Amniotic stem cell (primary cell): ENCODE measurements around the gene ISG20L2.

Source experiments
- DNase-seq: peaks from one replicate; lab custom pipeline; 2025; lab: John Stamatoyannopoulos, UW

ISG20L2 gene

DNA sequence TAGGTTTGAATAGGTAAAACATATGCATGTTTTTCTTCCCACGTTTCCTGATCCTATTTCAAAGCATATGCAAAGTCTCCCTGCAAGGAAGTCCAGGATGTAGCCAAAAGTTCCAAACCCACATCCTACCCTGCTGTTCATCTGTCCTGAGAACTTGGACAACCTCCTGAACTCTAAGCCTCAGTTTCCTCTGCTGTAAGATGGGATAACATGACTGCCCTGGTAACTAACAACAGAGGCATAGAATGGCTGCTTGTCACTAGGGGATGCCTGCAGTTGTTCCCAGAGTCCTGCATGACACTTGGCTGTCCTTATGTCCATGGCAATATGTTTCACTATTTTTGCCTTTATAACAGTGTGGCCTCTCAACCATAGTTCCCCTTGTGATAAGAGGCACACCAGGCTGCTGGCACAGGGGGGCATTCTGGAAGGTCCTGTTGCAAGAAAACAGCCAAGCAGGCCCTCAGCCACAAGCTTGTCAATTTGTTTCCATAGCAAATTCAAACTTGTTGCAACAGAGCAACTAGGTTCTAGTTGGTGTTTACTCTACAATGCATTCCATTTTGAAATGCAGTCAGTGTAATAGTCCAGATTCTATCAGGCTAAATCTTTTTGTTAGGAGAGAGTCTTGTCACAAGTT lies 24.4 kb upstream of the ISG20L2 start:
- DNase-seq: no peak

DNA sequence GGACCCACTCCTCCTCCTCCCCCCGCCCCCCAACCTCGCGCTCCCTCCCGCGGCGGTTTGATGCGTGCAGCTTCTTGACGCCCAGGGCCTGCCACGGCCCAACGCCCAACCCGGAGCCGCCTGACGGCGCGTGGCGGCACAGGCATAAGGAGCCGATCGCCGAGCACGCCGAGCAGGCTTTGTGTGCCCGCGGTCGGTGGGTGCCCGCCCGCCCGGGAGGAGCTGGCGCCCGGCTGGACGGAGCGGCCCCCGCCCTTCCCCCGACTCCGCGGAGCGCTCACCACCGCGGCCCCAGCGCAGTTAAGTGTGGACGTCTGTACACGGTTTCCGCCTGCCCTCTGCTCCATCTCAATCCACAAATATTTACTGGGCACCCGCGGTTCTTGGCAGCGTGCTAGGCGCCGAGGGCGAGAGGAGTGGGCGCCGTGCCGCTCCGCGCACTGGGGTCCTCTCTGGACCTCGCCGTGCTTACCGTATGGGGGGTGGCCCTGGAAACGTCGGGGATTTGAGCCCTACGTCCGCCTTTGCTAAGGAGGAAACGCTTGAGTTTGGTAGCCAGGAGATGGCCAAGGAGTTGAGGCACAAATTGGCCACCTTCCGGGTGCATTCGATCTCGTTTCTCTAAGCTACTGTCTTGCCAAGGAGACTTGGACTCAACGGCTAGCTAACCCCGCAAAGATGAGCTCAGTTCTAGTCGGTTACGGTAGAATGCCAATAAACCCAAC lies 23.4 kb upstream of the ISG20L2 start:
- DNase-seq: peak; percentile 90

DNA sequence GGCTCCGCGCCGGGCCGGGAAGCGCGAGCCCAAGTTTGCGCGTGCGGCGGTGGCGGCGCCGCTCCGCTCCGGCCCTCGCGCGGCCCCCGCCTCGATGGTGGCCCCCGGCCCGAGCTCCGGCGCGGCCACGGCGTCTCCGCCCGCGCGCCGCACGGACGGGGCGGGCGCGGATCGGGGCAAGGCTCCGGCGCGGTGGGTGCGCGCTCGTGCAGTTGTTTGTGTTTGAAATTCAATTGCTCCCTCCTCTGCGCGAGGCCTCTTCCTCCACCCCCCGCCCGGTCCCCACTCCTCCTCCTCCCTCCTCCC lies 22.8 kb upstream of the ISG20L2 start, which contains the start of gene HDGF:
Gene HDGF (minus strand): TSS at position 225 of the 306 bp plus-strand sequence. CDS start 246 bp downstream, outside the sequence.
- no peak for DNase-seq

GRCh38 chr1:156750711-156751450 lies 22.3 kb upstream of the ISG20L2 start:
- no peak for DNase-seq

DNA sequence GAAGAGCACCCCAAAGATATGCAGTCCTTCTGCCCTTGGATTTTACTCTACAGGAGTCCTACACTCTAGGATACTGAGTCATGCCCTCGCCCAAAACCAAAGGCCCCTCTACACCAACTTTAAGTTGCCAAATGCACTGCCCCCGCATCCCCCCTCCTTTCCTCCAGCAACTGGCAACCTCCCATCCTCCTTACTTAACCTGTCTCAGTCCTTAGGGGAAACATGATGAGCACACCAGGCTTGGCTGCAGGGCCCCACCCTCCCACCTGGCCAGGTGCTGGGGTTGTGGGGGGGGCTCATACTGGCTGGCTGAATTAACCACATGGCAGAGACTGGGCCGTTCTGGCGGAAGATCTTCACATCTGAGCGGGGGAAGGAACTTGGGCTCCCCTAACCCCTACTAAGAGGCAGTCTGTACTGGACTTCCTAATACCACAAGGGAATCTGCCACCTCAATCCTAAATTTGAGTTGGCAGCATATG lies 21.7 kb upstream of the ISG20L2 start:
- DNase-seq: no peak

GRCh38 chr1:156749419-156750118 lies 21.0 kb upstream of the ISG20L2 start:
- no peak for DNase-seq

GRCh38 chr1:156748670-156749418 lies 20.3 kb upstream of the ISG20L2 start:
- no peak for DNase-seq

GRCh38 chr1:156747742-156748669 lies 19.4 kb upstream of the ISG20L2 start:
- no peak for DNase-seq

DNA sequence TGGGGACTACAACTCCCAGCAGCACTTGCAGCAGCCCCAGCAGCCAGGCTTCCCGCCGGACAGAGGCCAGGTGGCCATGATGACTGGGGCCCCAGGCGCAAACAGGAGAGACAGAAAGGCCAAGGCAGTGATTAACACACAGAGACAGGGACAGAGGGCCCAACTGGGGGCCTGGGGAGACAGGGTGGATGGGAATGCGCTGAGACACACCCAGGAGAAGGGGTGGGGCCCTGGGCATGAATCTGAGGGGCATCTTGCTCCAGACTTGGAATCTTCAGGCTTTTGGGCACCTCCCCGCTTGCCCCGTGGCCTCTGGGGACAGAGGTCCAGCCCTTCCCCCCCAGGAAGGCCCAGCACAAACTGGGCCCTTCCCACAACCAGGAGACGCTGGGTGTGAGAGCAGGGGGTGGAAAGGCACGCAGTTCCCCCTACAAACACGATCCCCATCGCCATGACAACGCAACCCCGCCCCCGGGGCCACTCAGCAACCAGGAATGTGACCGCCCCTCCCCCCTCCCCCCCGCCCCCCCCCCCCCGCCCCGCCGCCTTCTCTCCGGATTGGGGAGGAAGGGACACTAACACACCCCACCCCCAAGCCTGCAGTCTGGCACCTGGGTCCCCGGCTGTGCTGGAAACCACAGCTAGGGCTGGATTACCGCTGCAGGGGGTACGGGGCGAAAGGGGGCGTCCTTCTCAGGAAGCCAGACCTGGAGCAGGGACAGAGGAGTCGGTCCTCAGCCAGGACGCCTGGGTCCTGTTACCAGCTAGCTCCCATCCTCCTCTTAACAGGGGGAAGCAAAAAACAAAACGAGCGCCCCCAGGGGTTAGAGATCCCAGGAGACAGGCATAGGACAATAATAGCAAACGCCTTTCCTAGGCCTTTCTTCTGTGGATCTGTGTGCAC lies 18.4 kb upstream of the ISG20L2 start:
- peak; percentile 73 for DNase-seq

- DNase-seq: no peak
Measured at GRCh38 chr1:156746406-156746727, 17.8 kb upstream of the ISG20L2 start.

GRCh38 chr1:156745881-156746280 lies 17.3 kb upstream of the ISG20L2 start:
- DNase-seq: no peak

DNA sequence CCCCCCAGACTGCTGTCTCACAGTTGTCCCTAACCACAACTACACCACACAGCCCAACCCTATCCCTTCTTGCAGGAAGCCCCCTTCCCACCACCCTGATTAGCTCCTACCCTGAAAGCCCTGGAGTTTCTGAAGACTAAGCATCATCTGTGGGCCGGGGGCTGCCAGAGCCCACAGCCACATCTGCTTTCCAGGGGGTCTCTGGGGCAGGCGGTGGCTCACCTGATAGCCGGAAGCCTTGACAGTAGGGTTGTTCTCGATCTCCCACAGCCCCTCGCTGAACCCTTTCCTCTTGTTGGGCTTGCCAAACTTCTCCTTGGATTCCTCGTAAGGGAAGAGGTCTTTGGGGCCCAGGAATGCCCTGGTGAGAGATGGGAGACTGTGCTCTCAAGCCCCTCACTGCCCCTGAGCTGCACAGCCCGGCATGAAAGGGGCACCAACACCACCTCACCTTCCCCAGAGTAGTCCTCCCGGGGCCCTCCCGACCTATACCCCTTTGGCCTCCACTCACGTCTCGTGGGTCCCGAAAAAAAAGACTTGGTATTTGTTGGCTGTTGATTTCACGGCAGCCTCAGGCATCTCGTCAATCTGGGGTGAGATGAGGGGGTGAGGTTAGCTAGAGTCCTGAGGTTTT lies 16.3 kb upstream of the ISG20L2 start:
- no peak for DNase-seq

GRCh38 chr1:156744344-156744743 lies 15.8 kb upstream of the ISG20L2 start:
- DNase-seq: no peak

GRCh38 chr1:156743367-156744302 lies 15.1 kb upstream of the ISG20L2 start:
- DNase-seq: no peak

DNA sequence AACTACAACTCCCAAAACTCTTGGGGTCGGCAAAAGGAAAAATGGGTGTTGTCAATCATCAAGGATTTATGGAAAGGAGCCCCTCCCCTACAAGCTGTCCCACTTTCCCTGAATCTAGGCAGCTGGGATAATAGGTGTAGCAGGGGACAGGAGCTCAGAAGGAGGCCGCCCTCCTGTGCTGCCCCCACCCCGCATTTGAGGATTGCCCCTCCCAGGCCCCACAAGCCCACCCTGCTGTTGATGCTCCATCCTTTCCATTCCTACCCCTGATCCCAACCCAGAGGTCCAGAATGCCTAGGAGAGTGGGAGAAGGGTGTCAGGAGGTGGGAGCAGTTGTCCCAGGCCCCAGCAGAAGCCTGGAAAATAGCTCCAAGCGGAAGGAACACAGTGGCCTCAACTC lies 14.2 kb upstream of the ISG20L2 start:
- DNase-seq: no peak

- DNase-seq: no peak
Measured at GRCh38 chr1:156742017-156742416, 13.5 kb upstream of the ISG20L2 start.

GRCh38 chr1:156741481-156741983 lies 13.0 kb upstream of the ISG20L2 start:
- DNase-seq: no peak
